Limb (tissue), 2 donors: Measurements from ENCODE around the gene DKK3.

Experiments used
- DNase-seq, 2 donors: peaks; one replicate each; pipeline ENCODE4 v3.0.0-alpha.2; 2016; ENCODE audit errors: extremely low spot score in 2 of 2

The DKK3 gene

DNA sequence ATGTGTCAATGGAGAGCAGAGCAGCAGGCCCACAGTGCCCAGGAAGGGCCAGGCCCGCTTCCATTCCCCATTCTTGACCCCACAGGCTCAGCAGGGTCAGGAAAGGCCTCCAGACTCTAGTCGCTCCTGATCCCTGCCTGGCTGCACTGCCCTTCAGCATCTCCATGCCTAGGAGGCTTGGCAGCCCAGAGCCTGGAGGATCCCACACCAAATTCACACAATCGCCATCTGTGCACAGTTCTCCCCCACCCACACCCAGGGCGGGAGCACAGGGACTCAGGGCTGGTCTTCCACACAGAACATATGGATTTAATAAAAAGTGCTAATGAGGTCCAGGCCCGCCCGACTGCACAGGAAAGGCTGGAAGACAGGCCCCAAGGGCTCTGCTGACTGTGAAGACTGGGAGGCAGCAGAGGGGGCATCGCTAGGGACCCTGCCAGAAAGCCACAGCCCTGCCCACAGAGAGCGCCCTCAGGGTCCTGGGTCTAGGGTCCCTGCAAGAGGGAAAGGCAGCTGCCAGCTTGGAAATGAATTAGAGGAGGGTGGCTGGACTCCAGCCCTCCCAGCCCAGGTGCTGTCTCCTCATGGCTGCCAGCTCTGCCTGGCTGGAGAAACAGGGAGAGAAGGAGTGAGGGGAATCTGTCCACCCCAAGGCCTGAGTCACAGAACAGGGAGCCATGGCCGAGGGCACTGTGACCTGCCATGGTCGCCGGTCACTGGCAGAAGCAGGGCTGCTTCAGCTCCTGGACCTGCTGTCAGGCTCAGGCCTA, 39.7 kb downstream of the DKK3 start:
- peak; percentile 69 to 71 for DNase-seq

DNA sequence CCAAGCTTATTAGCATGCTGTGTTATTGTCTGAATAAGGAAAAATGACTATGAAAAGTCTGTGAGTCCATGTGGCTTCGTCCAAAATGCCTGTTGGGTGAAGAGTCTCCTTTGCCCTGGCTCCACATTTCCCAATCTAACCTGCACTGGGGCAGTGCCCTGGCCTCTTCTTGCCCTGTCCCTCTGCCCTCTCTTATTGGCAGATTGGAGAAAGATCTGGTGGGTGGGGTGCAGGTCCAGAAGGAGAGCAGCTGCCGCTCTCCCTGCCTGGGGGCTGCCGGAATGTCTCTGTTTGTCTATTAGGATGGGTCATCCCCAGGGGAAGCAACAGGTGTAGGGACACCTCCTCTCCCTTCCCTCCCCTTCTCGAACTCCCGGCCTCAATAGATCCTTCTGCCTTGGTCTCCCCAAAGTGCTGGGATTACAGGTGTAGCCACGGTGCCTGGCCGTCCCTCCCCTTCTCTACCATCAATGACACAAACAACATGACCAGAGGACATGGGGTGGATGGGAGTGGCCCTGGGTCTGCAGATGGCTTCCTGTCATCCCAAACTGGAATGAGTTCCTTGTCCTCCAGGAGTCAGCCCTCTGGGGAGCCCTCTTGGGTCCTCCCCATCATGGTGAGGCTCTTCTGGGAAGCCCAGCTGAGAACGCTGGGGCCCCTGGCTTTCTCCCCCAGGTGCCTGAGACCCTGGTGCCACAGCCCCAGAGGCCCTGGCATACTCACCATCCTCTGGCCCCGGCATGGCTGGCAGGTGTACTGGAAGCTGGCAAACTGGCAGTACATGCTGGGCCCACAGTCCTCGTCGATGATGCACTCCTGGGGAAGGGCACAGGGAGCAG, 40.5 kb downstream of the DKK3 start:
- DNase-seq: no peak

DNA sequence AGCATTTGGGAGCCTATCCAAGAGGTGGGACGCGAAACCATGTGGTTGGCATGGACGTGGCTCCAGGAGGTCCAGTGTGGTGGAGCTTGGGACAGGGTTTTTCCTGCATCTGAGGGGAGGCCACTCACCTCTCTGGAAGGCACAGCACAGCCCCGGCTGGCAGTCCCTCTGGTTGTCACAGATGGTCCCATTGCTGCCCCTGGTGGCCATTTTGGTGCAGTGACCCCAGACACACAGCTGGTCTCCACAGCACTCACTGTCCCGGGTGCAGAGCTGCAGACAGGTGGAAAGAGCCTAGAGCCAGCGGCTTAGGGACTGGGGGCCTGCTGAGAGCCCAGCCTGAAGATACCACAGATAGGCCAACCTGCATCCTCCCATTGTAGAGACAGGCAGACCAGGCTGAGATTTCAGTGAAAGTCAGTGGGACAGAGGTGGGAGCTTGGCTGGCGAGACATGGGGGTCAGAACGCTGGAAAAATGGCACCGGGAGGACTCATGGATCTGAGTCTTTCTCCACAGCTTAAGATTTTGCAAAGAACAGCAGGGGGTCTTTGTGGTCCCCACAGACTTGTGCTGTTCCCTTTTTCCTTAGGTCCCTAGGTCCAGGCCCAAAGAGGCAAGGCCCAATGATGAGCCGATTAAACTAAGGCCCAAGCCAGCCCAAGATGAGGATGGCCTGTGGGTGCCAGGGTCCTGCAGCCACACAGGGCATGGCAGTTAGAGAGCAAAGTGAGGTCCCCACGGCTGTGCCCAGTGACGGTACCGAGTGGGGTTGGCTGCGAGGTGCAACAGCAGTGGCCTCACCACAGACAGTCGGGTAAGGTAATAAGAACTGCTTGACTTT, 41.4 kb downstream of the DKK3 start:
- DNase-seq: peak; percentile 51 to 78

DNA sequence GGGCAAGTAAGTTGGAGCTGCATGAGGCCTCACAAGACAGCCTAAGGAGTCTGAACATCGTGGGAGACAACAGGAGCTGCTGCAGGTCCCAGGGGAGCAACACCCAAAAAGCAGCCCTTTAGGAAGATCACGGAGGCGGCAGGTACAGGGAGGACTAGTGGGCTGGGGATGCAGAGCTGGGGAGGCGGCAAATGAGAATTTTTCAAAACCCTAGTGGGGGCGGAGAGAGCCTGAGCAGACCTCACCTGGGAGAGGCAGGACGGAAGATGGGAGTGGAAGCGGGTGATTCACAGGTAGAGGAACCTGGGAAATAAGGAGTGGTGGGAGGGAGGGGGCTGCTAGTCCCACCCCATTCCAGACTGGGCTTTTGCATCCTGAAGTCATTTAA, 42.1 kb downstream of the DKK3 start:
- DNase-seq: no peak

DNA sequence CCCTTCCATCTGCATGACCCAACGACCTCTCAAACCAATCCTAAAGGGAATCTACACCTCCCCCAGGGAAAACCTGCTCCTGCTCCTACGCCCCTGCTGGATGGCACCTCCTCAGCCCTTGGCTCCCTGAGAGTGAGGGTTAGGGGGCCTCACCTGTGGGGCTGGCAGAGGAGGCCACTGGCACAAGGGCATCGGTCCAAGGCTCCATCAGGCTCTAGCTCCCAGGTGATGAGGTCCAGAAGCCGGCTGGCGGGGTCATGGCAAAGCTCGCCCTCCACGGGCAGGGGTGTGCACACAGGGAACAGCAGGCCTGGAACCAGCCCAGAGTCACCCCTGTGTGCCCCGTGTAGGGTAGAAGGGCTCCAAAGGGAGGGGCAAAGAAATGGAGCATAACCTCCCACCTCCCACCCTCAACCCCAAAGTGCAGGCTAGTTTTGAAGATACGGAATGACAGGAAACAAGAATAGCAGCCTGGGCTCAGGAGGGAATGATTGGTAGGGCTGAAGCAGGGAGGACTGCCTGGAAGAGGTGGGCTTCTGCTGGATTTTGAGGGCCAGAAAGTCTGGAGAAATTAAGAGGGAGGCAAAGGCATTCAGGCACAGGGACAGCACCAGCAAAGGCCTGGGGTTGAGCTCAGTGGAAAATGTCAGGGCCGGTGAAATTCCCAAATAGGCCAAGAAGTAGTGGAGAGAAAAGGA, 42.6 kb downstream of the DKK3 start:
- no peak for DNase-seq

DNA sequence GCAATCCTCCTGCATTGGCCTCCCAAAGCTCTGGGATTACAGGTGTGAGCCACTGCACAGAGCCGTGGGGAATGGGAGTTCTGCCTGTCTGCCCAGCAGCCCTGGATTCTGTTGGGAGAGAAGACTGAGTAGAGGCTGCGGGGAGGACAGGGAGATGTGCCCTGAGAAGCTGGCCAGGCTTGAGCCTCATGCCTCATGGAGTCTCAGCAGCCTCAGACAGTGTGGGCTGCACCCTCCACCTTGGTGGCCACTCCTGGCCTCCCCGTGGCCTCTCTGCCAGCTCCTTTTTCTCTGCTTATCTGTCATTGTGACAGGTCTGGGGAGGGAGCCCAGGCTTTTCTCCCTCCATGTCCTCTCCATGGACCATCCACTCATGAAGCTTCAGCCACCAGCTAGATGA, 43.2 kb downstream of the DKK3 start:
- DNase-seq: no peak

DNA sequence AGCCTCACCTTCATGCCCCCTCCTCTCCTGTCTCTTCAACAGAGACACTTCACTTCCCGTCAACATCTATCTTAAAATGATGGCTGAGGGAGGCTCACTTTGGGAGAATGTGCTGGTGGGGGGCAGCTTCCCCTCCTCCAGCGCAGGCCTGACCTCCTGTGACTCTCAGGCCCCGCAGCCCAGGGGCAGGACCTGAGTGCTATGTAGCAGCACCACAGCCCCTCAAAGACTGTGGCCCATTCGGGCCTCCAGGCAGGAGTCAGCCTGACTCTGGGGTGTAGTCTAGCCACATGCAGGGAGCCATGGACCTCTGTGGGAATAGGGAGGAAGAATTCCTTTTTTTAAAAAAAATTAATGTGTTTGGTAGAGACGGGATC, 43.7 kb downstream of the DKK3 start:
- no peak for DNase-seq

DNA sequence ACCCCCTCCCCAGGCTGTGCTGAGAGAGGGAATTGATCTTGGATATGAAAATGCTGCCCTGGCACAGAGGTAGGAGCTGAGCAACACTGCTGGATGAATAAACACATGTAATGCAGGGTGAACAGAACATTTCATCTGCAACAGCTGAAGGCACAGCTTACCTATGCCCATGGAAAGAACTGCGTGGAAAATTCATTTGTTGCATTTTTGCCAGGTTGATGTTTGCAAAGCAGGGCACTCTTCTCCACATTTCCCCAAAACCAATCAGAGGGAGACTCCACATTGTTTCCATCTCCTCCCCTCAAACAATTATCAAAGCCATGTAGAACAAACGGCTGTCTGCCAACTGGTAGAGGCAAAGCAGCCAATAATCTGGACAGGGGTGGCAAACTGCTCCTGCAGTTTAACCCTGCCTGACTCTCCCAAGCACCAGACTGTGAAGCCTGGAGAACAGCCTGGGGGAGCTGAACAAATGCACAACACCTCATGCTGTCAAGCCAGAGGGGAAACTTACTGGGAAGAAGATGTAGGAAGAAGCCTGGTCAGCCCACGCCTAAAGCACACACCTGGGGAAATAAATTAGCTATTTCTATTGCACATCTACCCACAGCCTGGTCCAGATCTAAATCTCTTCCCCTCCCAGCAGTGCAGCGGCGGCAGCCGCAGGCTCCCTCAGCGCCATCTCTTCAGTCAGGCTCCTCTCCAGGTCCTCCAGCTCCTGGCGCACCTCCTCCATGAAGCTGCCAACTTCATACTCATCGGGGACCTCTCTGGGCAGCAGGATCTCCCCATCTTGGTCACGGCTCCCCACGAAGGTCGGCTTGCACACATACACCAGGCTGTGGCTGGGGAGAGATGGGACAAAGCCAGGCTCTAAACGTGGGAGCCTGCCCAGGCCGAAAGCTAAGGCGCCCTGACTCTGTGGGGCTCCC, 44.3 kb downstream of the DKK3 start:
- DNase-seq: no peak

DNA sequence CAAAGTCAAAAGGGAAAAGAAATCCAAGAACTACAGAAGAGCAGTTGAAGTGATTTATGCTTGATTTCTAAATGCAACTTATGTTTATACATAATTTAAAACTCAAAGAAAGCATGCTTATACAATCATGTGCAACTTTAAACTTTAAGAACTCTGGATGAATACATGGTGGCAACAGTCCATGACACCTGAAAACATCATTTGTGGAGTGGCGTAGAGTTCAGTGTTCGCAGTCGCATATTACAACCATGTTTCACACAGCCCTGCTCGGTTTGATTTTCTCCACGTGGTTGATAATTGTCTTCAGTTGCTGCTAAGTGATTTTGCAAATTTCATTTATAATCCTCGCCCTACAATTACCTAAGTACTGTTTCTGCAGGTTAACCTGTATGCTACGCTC, 45.4 kb downstream of the DKK3 start:
- DNase-seq: no peak

DNA sequence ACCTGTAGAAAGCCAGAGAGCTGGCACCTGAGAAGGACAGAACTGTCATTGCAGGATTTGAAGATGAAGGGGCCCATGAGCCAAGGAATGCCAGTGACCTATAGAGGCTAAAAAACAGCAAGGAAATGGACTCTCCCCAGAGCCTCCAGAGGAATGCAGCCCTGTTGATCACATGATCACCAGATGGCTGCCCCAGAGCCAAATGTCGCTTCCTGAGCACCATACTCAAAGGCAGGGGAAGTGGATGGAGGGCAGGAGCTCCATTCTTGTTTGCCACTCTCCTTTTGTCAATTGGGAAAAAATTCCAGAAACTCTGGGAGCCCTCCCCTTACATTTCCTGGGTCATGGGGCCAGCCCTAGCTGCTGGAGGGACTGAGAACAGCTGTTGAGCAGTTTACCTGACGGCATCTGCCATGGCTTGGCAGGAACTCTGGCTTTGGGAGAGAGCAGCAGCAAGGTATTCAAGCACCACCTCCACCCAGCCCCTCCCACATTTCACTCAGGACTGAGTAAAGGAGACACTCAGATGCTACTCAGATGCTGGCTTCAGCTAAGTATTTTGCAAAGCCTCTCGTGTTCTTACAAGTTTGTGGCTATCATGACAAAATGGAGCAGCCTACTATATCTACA, 46.9 kb downstream of the DKK3 start:
- no peak for DNase-seq

DNA sequence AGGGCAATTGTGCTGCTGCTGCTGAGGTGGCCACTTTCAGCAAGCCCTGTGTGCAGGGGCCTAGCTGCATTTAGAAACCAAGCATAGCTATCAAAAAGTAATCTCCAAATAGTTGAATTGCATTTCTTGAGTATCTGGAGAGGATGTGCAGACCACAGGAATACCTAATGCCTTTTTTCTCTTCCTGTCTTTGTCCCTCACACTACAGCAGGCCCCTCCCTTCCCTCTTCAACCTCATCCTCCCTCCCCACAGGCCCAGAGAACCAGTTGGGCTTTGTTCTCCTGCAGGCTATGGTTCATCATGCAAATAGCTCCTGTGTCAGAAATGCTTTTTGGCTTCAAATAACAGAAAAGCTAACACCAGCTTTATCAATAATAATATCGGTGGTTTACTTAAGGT, 47.7 kb downstream of the DKK3 start:
- no peak for DNase-seq

DNA sequence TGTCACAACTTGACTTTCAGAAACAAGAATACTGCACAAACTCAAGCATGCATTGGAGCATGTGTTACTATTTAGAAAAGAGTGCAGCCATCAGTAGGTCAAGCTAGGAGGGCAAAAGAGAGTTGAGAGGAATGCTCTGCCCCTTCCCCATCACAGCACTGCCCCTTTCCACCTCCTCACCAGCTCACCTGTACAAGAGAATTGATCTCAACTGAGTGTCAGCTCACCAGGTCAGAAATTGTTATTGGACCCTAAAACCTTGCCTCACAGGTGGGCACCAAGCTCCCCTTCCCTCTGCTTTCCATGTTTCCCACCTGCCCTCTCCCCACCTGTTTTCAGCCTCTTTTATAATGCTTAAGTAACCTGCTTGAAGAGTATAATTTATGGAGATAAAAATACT, 48.8 kb downstream of the DKK3 start:
- DNase-seq: no peak

DNA sequence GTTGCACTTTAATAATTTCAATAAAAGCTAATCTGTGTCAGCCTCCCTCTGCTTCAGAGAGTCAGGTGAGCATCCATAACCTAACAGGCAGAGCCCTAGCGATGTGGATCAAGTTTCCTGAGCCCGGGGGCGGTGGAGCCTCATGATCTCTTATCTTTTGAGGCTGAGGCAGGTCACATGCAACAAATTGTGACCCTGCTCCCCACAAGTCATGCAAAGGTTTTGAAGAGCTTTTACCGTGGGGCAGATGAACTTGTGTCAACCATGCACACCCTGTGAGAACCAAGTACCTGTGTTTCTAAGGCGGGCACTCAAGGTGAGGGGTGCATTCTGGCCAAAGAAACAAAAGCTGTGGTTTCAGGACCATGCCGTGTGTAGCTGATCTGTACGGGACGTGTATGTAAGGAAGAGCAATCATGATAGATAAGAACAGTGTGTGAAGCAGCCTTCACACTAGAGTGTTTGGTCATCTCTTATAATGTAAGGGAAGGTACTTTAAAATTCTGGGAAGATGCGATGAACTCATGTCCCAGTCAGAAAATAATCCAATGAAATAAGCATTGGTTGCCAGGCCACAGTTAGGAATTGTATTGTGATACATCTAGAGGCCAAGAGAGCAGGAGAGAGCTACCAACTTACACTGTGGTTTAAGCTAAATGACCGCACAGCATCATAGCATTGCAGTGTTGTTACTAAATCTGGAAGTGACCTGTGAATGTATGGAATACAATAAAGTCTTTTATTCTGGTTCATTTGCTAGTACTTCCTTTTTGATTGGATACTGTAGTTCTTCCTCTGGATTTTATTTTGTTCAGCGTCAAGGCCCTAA, 49.8 kb downstream of the DKK3 start:
- DNase-seq: no peak

DNA sequence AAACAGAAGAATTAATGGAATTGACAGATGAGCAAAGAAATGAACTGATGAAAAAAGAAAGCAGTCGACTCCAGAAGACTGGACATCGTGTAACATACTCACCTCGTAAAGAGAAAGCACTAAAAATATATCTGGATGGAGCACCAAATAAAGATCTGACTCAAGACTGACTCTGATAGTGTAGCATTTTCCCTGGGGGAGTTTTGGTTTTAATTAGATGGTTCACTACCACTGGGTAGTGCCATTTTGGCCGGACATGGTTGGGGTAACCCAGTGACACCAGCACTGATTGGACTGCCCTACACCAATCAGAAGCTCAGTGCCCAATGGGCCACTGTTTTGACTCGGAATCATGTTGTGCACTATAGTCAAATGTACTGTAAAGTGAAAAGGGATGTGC, 52.4 kb downstream of the DKK3 start:
- no peak for DNase-seq

DNA sequence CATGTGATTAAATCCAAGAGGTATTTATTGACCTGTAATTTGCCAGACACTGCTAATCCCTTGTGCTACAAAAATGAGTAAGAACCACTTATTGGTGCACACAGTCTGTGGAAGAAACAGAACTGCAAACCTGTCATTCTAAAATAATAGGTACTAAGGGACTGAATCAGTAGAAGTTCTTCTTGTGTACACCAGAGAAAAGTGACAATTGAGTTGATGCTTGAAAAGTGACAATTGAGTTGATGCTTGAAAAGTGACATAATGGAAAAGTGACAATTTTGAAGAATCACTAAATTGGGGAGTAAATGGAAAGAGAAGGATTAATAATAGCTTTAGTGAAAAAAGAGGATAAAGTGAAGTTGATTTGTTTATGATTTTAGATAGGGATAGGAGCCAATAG, 56.4 kb downstream of the DKK3 start:
- no peak for DNase-seq

DNA sequence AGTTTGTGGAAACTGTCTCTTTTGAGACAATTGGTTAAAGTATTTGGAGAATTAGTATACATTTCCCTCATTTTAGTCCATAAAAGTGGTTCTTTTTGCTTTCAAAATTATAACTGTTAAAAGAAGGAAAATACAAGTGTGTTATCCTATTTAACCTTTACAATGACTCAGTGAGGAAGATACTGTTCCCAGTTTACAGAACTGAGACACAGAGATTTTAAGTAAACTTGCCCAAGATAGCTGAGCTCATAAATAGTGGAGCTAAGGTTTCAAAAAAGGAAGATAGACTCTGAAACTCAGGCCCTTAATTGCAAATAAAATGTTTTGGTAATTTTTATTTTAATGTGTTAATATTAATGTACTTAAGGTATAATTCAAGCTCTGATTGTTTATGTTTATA, 58.9 kb downstream of the DKK3 start:
- no peak for DNase-seq

DNA sequence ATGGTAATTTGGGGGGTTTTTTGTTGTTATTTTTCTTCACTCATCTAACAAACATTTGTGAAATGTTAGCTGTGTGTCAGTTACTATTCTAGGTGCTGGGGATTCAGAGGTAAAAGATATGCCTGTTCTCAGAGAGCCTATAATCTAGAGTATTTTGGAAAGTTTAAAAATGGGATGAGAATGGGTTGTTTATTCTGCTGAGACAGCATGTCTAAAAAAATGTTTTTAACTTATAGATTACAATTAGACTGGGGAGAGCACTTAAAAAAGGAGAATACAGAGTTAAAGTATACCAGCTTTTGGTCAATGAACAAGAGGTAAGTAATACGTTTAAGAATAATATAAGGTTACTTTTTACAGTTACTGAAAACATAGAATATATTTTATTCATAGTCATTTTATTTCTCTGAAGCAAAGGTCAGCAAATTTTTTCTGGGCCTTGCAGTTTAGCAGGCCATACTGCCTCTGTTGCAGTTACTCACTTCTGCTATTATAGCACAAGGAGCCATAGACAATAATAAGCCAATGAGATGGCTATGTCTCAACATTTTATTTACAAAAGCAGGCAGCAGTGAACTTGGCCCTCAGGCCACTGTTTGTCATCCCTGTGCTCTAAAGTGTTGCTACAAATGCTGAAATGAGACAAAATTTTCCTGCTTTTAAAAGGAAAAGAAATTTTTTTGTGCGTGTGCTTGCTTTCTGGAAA, 60.0 kb downstream of the DKK3 start:
- no peak for DNase-seq

DNA sequence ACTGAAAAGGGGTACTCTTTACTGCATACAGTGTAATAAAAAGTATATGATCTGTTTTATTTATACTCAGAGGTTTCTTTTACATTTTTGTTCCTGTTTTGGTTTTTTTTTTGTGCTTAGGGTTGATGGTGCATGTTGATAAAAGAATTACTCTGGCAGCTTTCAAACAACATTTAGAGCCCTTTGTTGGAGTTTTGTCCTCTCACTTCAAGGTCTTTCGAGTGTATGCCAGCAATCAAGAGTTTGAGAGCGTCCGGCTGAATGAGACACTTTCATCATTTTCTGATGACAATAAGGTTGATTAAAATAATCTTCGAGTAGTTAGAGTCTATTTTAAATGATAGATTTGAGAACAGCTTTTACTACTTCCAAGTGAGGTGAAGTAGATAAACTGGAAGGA, 60.6 kb downstream of the DKK3 start:
- DNase-seq: no peak
